ENCODE results near the gene GDF10.

DNA sequence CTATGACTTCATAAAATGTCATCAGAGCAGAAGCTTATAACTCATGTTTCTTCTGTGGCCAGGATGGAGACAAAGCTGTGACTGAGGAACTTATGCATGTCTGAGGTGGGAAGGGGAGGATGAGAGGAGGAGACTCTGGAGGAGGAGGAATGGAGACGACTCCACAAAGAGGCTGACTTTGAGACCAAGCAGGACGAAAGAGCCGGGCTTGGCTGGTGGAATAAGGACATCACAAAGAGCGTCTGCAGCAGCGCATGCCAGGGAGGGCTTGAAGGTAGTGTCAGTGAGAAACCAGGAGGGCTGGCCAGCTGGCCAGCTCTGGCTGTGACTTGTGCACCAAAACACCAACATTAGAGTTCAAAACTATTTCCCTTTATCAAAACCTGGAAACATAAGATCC lies 16.1 kb downstream of the GDF10 start:
- no peak for TF ChIP-seq CTCF (IDR thresholded peaks at IDR 0.05; ENCODE audit: borderline replicate concordance, extremely low read depth, low read length, poor library complexity, severe bottlenecking)
- no peak for TF ChIP-seq EZH2 (IDR thresholded peaks at IDR 0.05; ENCODE audit: borderline replicate concordance, low read depth, low read length, severe bottlenecking)

All from DND-41 (cell line).